SK-N-SH treated with all-trans-retinoic acid at 6 μM for 48 hours (cell line): ENCODE measurements around the gene PFKM.

Experiments used
- BACH2 ChIP-seq: fragments of 250-450 bp; sonication (Bioruptor Pico); IDR thresholded peaks from 2 replicates; pipeline ENCODE4 v1.9.0; 2021; ENCODE audit warnings: mild to moderate bottlenecking, borderline replicate concordance
- ESRRG ChIP-seq: fragments of 250-450 bp; sonication (Bioruptor Pico); IDR thresholded peaks from 2 replicates; pipeline ENCODE4 v1.6.1; 2021; ENCODE audit warnings: mild to moderate bottlenecking
- PPARA ChIP-seq: fragments of 250-450 bp; sonication (Bioruptor Pico); IDR thresholded peaks from 2 replicates; pipeline ENCODE4 v1.5.0; 2020; ENCODE audit warnings: mild to moderate bottlenecking, borderline replicate concordance
- RARB ChIP-seq: fragments of 250-450 bp; sonication (Bioruptor Pico); IDR thresholded peaks from 2 replicates; pipeline ENCODE4 v1.8.0; 2021; ENCODE audit warnings: mild to moderate bottlenecking, moderate library complexity
- TOX ChIP-seq: fragments of 250-450 bp; sonication (Bioruptor Pico); IDR thresholded peaks from 2 replicates; pipeline ENCODE4 v1.8.0; 2021; ENCODE audit warnings: mild to moderate bottlenecking, moderate library complexity, borderline replicate concordance
- ZC3H10 ChIP-seq: fragments of 250-450 bp; sonication (Bioruptor Pico); IDR thresholded peaks from 2 replicates; pipeline ENCODE4 v1.5.1; 2021; ENCODE audit warnings: mild to moderate bottlenecking, moderate library complexity
- ZFP3 ChIP-seq: fragments of 250-450 bp; sonication (Bioruptor Pico); IDR thresholded peaks from 2 replicates; pipeline ENCODE4 v1.5.0; 2020; ENCODE audit warnings: mild to moderate bottlenecking, moderate library complexity
- ZFP30 ChIP-seq: fragments of 450-650 bp; formaldehyde crosslinking; IDR thresholded peaks from 2 replicates; pipeline ENCODE4 v1.5.0; 2022; ENCODE audit warnings: mild to moderate bottlenecking, moderate library complexity
- ZNF70 ChIP-seq: fragments of 450-650 bp; formaldehyde crosslinking; IDR thresholded peaks from 2 replicates; pipeline ENCODE4 v1.5.0; 2020; ENCODE audit warnings: mild to moderate bottlenecking, moderate library complexity
- TF ChIP-seq, protein P1 (sequence below): fragments of 250-450 bp; sonication (Bioruptor Pico); IDR thresholded peaks from 2 replicates; pipeline ENCODE4 v1.5.0; 2020; ENCODE audit warnings: mild to moderate bottlenecking, moderate library complexity
- TF ChIP-seq, protein P2 (sequence below): fragments of 250-450 bp; sonication (Bioruptor Pico); IDR thresholded peaks from 2 replicates; pipeline ENCODE4 v1.8.0; 2021; ENCODE audit warnings: low read depth, mild to moderate bottlenecking, moderate library complexity, borderline replicate concordance
- TF ChIP-seq, protein P3 (sequence below): fragments of 250-450 bp; sonication (Bioruptor Pico); IDR thresholded peaks from 2 replicates; pipeline ENCODE4 v1.8.0; 2020; ENCODE audit warnings: mild to moderate bottlenecking, moderate library complexity, borderline replicate concordance

DNA sequence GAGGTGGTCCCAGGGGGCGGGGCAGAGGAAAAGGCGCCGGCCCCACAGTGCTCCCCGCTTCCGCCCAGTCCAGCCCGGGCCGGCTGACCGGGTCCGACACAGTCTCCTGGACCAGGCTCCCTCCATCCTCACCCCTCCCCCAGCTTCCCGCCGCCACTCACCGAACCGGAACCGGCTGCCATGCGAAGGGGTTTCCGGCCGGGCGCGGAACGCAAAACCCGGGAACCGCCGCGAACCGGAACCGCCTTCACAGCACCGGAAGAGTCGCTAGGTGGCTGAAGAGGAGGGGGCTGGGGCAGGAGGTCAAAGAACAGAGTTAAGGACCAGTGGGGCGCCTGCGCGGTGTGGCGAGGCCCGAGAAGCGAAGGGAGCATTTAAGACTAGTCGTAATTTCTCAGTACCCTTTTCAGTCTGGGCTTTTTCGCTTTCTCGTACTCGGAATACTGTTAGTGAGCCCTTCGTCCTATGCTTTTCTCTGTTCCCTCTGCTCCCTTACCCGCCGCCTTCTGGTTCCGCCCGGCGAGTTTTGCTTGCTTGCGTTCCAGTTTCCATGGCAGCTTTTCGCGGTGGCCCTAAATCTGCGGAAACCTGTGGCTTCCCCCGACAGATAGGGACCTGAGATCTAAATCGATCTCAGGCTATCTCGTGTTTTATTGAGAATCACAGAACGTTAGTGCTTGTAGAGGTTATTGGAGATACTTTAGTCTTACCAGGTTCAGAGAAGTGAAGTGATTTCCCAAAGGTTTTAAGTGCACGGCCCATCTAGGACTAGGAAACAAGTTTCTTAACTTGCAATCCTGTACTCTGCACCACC is 13.1 kb upstream of the PFKM start, which contains the start of gene SENP1:
- no peak for TF ChIP-seq RARB (CRISPR knock-in tag)
- no peak for TF ChIP-seq ESRRG (CRISPR knock-in tag)
- TF ChIP-seq BACH2 (CRISPR knock-in tag), result no peak
- 0 out of 2 replicates have a peak, but pooled peaks have one; percentile 47 for TF ChIP-seq ZFP3 (CRISPR knock-in tag)
- TF ChIP-seq, protein P1, sequence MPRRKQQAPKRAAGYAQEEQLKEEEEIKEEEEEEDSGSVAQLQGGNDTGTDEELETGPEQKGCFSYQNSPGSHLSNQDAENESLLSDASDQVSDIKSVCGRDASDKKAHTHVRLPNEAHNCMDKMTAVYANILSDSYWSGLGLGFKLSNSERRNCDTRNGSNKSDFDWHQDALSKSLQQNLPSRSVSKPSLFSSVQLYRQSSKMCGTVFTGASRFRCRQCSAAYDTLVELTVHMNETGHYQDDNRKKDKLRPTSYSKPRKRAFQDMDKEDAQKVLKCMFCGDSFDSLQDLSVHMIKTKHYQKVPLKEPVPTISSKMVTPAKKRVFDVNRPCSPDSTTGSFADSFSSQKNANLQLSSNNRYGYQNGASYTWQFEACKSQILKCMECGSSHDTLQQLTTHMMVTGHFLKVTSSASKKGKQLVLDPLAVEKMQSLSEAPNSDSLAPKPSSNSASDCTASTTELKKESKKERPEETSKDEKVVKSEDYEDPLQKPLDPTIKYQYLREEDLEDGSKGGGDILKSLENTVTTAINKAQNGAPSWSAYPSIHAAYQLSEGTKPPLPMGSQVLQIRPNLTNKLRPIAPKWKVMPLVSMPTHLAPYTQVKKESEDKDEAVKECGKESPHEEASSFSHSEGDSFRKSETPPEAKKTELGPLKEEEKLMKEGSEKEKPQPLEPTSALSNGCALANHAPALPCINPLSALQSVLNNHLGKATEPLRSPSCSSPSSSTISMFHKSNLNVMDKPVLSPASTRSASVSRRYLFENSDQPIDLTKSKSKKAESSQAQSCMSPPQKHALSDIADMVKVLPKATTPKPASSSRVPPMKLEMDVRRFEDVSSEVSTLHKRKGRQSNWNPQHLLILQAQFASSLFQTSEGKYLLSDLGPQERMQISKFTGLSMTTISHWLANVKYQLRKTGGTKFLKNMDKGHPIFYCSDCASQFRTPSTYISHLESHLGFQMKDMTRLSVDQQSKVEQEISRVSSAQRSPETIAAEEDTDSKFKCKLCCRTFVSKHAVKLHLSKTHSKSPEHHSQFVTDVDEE, result no peak
- TF ChIP-seq, protein P2, sequence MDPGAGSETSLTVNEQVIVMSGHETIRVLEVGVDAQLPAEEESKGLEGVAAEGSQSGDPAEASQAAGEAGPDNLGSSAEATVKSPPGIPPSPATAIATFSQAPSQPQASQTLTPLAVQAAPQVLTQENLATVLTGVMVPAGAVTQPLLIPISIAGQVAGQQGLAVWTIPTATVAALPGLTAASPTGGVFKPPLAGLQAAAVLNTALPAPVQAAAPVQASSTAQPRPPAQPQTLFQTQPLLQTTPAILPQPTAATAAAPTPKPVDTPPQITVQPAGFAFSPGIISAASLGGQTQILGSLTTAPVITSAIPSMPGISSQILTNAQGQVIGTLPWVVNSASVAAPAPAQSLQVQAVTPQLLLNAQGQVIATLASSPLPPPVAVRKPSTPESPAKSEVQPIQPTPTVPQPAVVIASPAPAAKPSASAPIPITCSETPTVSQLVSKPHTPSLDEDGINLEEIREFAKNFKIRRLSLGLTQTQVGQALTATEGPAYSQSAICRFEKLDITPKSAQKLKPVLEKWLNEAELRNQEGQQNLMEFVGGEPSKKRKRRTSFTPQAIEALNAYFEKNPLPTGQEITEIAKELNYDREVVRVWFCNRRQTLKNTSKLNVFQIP (CRISPR knock-in tag), result peak; percentile 78; the same call in 1 of the 2 replicates
- TF ChIP-seq ZNF70 (CRISPR knock-in tag), result no peak; the same call in 1 of the 2 replicates
- TF ChIP-seq TOX (CRISPR knock-in tag), result no peak
- TF ChIP-seq ZFP30, result no peak
- no peak for TF ChIP-seq ZC3H10 (CRISPR knock-in tag)
- TF ChIP-seq PPARA (CRISPR knock-in tag), result no peak
- TF ChIP-seq, protein P3, sequence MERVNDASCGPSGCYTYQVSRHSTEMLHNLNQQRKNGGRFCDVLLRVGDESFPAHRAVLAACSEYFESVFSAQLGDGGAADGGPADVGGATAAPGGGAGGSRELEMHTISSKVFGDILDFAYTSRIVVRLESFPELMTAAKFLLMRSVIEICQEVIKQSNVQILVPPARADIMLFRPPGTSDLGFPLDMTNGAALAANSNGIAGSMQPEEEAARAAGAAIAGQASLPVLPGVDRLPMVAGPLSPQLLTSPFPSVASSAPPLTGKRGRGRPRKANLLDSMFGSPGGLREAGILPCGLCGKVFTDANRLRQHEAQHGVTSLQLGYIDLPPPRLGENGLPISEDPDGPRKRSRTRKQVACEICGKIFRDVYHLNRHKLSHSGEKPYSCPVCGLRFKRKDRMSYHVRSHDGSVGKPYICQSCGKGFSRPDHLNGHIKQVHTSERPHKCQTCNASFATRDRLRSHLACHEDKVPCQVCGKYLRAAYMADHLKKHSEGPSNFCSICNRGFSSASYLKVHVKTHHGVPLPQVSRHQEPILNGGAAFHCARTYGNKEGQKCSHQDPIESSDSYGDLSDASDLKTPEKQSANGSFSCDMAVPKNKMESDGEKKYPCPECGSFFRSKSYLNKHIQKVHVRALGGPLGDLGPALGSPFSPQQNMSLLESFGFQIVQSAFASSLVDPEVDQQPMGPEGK (CRISPR knock-in tag), result no peak
